AG09319 (cell line): ENCODE data around the gene CLCF1.
"Not testable (repeated sequence)": the region's sequence is repeated elsewhere in the genome, so short reads cannot be mapped to it uniquely, and the experiment has no call there.

Experiments used
- DNase-seq: peaks from one replicate; pipeline ENCODE4 v3.0.0-alpha.2; 2010; ENCODE audit warnings: low read depth; ENCODE audit errors: extremely low read depth
- CTCF ChIP-seq: IDR thresholded peaks from 2 replicates; pipeline ENCODE4 v1.5.1; 2011; ENCODE audit warnings: low read depth, mild to moderate bottlenecking, inconsistent platforms, low read length, moderate library complexity

The CLCF1 gene

GRCh38 chr11:67406969-67407687 is 33.7 kb upstream of the CLCF1 start:
- no peak for DNase-seq
- TF ChIP-seq CTCF, result no peak

- TF ChIP-seq CTCF, result no peak
- no peak for DNase-seq
Measured at GRCh38 chr11:67406420-67406968, 33.1 kb upstream of the CLCF1 start.

- no peak for TF ChIP-seq CTCF
- DNase-seq, result no peak
Measured at GRCh38 chr11:67405688-67406339, 32.4 kb upstream of the CLCF1 start.

- DNase-seq, result no peak
- no peak for TF ChIP-seq CTCF
Measured at GRCh38 chr11:67405196-67405567, 31.8 kb upstream of the CLCF1 start.

GRCh38 chr11:67404515-67405195 is 31.3 kb upstream of the CLCF1 start:
- no peak for TF ChIP-seq CTCF
- DNase-seq, result no peak

- DNase-seq, result not testable (repeated sequence)
Measured at GRCh38 chr11:67403085-67403484, 29.7 kb upstream of the CLCF1 start.

- not testable (repeated sequence) for DNase-seq
Measured at GRCh38 chr11:67402192-67402839, 28.9 kb upstream of the CLCF1 start.
